Ectodermal cell (in vitro differentiated cells): ENCODE results near the gene OST4.

Experiments used
- H3K27ac ChIP-seq: 2 replicates; pipeline ENCODE4 v1.7.0; 2013; ENCODE audit warnings: mild to moderate bottlenecking, low read depth, low read length; ENCODE audit not compliant: insufficient read depth, poor library complexity, severe bottlenecking
- H3K27me3 ChIP-seq: 2 replicates; pipeline ENCODE4 v1.7.0; 2013; ENCODE audit warnings: mild to moderate bottlenecking, low read length; ENCODE audit not compliant: insufficient read depth, control insufficient read depth, poor library complexity, severe bottlenecking
- H3K36me3 ChIP-seq: one replicate; pipeline ENCODE4 v1.7.0; 2013; ENCODE audit warnings: low read length; ENCODE audit not compliant: control insufficient read depth, insufficient read depth
- H3K4me1 ChIP-seq: one replicate; pipeline ENCODE4 v1.7.0; 2013; ENCODE audit warnings: low read length; ENCODE audit not compliant: control insufficient read depth, insufficient read depth
- H3K4me3 ChIP-seq: 2 replicates; pipeline ENCODE4 v1.7.0; 2013; ENCODE audit warnings: low read depth, low read length, control low read depth; ENCODE audit not compliant: insufficient read depth
- H3K9me3 ChIP-seq: 2 replicates; pipeline ENCODE4 v1.7.0; 2013; ENCODE audit warnings: mild to moderate bottlenecking, low read length, moderate library complexity; ENCODE audit not compliant: control insufficient read depth
- WGBS, 2 experiments: methylation state at CpG; one replicate each; pipeline ENCODE4 v1.1.7; 2013; ENCODE audit warnings: missing lambda C conversion rate in 2 of 2; 5-methylcytosine and 5-hydroxymethylcytosine counted together

The OST4 gene

GRCh38 chr2:27085673-27086089 lies 14.2 kb upstream of the OST4 start:
- H3K36me3 ChIP-seq = no peaks in the 10 kb centered on the region
- no peaks in the 10 kb centered on the region for H3K9me3 ChIP-seq
- 1% methylated on average over 38 of the region's 38 CpGs for WGBS, 2 experiments
- peak overlapping the region; percentile 59 for H3K4me3 ChIP-seq
- H3K27ac ChIP-seq = no peak overlapping the region
- H3K4me1 ChIP-seq = peaks cover 13% of the 10 kb centered on the region
- H3K27me3 ChIP-seq = peaks cover 22% of the 10 kb centered on the region

DNA sequence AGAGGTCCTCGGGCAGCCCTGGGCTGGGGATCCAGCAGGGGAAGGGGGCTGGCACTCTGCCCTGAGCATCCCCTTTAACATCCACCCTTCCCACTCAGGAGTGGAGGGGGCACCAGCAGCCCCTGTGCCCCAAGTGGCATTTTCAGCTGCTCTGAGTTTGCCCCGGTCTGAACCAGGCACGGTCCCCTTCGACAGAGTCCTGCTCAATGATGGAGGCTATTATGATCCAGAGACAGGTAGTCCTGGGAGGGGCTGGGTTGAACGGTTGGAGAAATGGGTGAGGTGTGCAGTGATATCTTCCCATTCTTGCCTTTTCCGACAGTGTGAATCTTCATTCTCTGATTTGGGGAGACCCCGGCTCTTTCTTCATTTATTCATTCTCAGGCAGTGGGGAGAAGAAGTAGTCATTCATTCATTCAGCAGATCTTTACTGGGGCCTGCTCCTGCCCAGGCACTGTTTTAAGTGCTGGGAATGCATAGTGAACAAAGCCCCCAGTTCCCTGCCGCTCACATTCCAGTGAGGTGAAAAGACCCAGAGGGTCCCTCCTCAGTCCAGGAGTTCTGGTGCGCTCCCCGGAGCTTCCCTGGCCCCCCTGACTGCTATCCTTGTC lies 13.7 kb upstream of the OST4 start:
- Histone ChIP-seq H3K27me3 (peaks cover 22% of the 10 kb centered on the region), H3K4me1 (peaks cover 17% of the 10 kb centered on the region), H3K36me3 (no peaks in the 10 kb centered on the region), H3K27ac (no peak overlapping the region), H3K4me3 (peak overlapping the region; percentile 59), H3K9me3 (no peaks in the 10 kb centered on the region)
- 60 to 63% methylated on average over 10 of the region's 10 CpGs for WGBS, 2 experiments

- Histone ChIP-seq H3K27ac (no peak overlapping the region), H3K36me3 (no peaks in the 10 kb centered on the region), H3K9me3 (no peaks in the 10 kb centered on the region), H3K4me1 (peaks cover 17% of the 10 kb centered on the region), H3K4me3 (no peak overlapping the region), H3K27me3 (peaks cover 22% of the 10 kb centered on the region)
- 75% methylated on average over 6 of the region's 6 CpGs for WGBS, 2 experiments
Observed at GRCh38 chr2:27084297-27085061, 13.0 kb upstream of the OST4 start.

DNA sequence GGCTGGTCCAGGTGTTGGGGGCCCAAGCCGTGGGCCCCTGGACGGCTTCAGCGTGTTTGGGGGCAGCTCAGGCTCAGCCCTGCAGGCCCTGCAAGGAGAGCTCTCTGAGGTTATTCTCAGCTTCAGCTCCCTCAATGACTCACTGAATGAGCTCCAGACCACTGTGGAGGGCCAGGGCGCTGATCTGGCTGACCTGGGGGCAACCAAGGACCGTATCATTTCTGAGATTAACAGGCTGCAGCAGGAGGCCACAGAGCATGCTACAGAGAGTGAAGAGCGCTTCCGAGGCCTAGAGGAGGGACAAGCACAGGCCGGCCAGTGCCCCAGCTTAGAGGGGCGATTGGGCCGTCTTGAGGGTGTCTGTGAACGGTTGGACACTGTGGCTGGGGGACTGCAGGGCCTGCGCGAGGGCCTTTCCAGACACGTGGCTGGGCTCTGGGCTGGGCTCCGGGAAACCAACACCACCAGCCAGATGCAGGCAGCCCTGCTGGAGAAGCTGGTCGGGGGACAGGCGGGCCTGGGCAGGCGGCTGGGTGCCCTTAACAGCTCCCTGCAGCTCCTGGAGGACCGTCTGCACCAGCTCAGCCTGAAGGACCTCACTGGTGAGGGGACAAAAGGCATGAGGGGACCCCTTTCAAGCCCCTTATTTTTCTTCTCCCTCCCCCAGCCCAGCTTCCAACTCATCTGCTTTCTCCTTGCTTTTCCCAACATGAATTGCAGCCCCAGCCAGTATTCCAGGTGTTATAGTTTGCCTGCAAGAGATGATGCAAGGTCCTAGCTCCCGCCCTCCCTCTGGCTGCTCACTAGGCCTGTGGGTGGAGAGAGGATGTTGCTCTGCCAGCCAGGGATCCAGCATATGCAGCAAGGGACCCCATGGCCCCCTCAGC lies 12.2 kb upstream of the OST4 start:
- Histone ChIP-seq H3K9me3 (no peaks in the 10 kb centered on the region), H3K27ac (no peak overlapping the region), H3K4me1 (peaks cover 25% of the 10 kb centered on the region), H3K4me3 (no peak overlapping the region), H3K27me3 (peaks cover 22% of the 10 kb centered on the region), H3K36me3 (no peaks in the 10 kb centered on the region)
- WGBS, 2 experiments = 90 to 91% methylated on average over 20 of the region's 20 CpGs

DNA sequence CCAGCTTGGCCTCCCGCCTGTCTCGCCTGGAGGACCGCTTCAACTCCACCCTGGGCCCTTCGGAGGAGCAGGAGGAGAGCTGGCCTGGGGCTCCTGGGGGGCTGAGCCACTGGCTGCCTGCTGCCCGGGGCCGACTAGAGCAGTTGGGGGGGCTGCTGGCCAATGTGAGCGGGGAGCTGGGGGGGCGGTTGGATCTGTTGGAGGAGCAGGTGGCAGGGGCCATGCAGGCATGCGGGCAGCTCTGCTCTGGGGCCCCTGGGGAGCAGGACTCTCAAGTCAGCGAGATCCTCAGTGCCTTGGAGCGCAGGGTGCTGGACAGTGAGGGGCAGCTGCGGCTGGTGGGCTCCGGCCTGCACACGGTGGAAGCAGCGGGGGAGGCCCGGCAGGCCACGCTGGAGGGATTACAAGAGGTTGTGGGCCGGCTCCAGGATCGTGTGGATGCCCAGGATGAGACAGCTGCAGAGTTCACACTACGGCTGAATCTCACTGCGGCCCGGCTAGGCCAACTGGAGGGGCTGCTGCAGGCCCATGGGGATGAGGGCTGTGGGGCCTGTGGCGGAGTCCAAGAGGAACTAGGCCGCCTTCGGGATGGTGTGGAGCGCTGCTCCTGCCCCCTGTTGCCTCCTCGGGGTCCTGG lies 11.4 kb upstream of the OST4 start:
- 91 to 94% methylated on average over 27 of the region's 27 CpGs for WGBS, 2 experiments
- H3K27me3 ChIP-seq = peaks cover 21% of the 10 kb centered on the region
- H3K4me3 ChIP-seq = no peak overlapping the region
- H3K36me3 ChIP-seq = no peaks in the 10 kb centered on the region
- H3K9me3 ChIP-seq = no peaks in the 10 kb centered on the region
- peaks cover 28% of the 10 kb centered on the region for H3K4me1 ChIP-seq
- no peak overlapping the region for H3K27ac ChIP-seq

GRCh38 chr2:27081984-27082772 lies 10.7 kb upstream of the OST4 start:
- Histone ChIP-seq H3K4me1 (peaks cover 26% of the 10 kb centered on the region), H3K4me3 (no peak overlapping the region), H3K9me3 (no peaks in the 10 kb centered on the region), H3K36me3 (no peaks in the 10 kb centered on the region), H3K27ac (no peak overlapping the region), H3K27me3 (peaks cover 14% of the 10 kb centered on the region)
- 92 to 94% methylated on average over 38 of the region's 38 CpGs for WGBS, 2 experiments

- H3K27ac ChIP-seq = no peak overlapping the region
- peaks cover 25% of the 10 kb centered on the region for H3K4me1 ChIP-seq
- H3K9me3 ChIP-seq = no peaks in the 10 kb centered on the region
- 95 to 96% methylated on average over 14 of the region's 14 CpGs for WGBS, 2 experiments
- no peak overlapping the region for H3K4me3 ChIP-seq
- peaks cover 7% of the 10 kb centered on the region for H3K27me3 ChIP-seq
- no peaks in the 10 kb centered on the region for H3K36me3 ChIP-seq
Observed at GRCh38 chr2:27080603-27080936, 9.1 kb upstream of the OST4 start.

GRCh38 chr2:27080140-27080469 lies 8.7 kb upstream of the OST4 start:
- Histone ChIP-seq H3K4me1 (peaks cover 25% of the 10 kb centered on the region), H3K4me3 (no peak overlapping the region), H3K36me3 (no peaks in the 10 kb centered on the region), H3K27ac (no peak overlapping the region), H3K27me3 (peaks cover 2% of the 10 kb centered on the region), H3K9me3 (no peaks in the 10 kb centered on the region)
- 96% methylated on average over 7 of the region's 7 CpGs for WGBS, 2 experiments

DNA sequence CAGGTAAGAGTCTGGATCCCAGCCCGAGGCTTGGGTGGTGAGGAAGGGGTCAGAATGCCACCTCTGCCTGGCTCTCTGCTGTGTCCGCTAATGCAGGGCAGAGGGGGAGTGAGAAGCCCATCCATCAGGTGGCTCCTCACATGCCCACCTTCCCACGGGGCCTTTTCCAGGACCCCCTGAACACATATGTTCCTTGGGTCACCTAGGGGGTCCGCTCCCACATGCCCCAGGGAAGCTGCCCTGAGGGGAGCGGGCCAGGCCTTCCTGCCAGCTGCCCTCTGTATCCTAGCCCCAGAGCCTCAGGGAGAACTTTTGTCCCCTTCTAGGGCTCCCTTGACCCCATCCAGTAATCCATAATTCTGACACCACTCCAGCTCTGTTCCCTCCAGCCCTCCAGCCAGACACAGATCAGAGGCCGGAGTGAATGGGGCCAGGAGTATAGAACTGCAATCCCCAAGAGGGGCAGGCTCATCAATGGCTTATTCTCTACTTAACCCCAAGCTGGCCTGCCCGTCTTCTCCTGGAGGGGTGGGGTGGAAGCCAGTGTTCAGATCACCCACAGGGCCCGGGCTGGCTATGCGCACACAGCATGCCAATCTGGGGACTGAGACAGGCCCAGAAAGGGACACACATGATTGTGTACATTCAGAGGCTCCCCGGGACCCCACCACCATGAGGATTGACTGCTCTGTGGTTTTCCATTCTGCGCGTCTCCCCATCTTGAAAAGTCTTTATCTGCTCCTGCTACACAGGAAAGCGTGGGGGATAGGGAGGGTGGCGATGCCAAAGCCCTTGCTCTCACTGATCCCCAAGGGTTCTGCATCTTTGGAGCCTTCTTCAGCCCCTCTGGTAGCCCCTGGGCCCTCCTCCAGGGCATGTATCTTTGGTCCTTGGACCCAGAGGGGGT lies 8.0 kb upstream of the OST4 start:
- Histone ChIP-seq H3K27ac (peak overlapping the region; percentile 16), H3K9me3 (no peaks in the 10 kb centered on the region), H3K4me3 (no peak overlapping the region), H3K27me3 (no peaks in the 10 kb centered on the region), H3K36me3 (no peaks in the 10 kb centered on the region), H3K4me1 (peaks cover 25% of the 10 kb centered on the region)
- WGBS, 2 experiments = 94% methylated on average over 14 of the region's 14 CpGs
